Body of pancreas (tissue), 4 donors: ENCODE data around the gene ERI3. TPM values are rescaled to one million over a fixed set of nuclear protein-coding genes. Genes with fewer than 3 reads are reported as not detected.

ENCODE experiments used
- ATAC-seq: fragments of 150-250 bp; one replicate; pipeline ENCODE4 v1.9.1; 2016
- DNase-seq, 4 donors: peaks; one replicate each; pipeline ENCODE4 v3.0.0-alpha.2; 2019
- H3K27ac ChIP-seq, 4 donors: fragments of 200-600 bp; sonication (generic); 1 replicate in 3 of 4; 2 replicates in 1 of 4; pipeline versions ENCODE4 v1.5.1 to v1.6.1; 2016 to 2019; ENCODE audit warnings: mild to moderate bottlenecking in 1 of 4, mixed read lengths in 1 of 4, moderate library complexity in 1 of 4
- H3K27me3 ChIP-seq, 2 donors: fragments of 200-600 bp; sonication (generic); one replicate each; pipeline ENCODE4 v1.6.0; 2016; ENCODE audit warnings: mild to moderate bottlenecking in 1 of 2
- H3K36me3 ChIP-seq, 2 donors: fragments of 200-600 bp; sonication (generic); replicated peaks in 1 of 2; 2 replicates each; pipeline ENCODE4 v1.5.1; 2016; ENCODE audit warnings: low read depth in 2 of 2; ENCODE audit not compliant: insufficient read depth in 1 of 2
- H3K4me1 ChIP-seq: fragments of 200-600 bp; sonication (generic); one replicate; pipeline ENCODE4 v1.6.0; 2016
- H3K4me3 ChIP-seq, 2 donors: fragments of 200-600 bp; sonication (generic); 1 replicate in 1 of 2; 2 replicates in 1 of 2; pipeline ENCODE4 v1.5.1; 2016 to 2019
- H3K9me3 ChIP-seq, 3 donors: fragments of 200-600 bp; sonication (generic); 1 replicate in 2 of 3; 2 replicates in 1 of 3; pipeline ENCODE4 v1.5.1; 2016
- POLR2A ChIP-seq, 3 donors: fragments of 450-650 bp; IDR thresholded peaks; one replicate each; pipeline ENCODE4 v1.6.1; 2016; ENCODE audit warnings: antibody characterized with exemption in 3 of 3, mild to moderate bottlenecking in 2 of 3
- WGBS, 2 donors: methylation state at CpG; one replicate each; pipeline ENCODE4 v1.1.5; 2017; 5-methylcytosine and 5-hydroxymethylcytosine counted together
- intact Hi-C: fragments of 100-400 bp; cut with DNase I; formaldehyde crosslinking; loops from one replicate; pipeline ENCODE4 v1.15.1; 2023
- total RNA-seq, 2 donors: library from RNA; depleted of rRNA; stranded (reverse); fragments of >200 nt; gene quantifications; one replicate each; pipeline ENCODE4 v1.1.0, GENCODE V29; 2016
- TF ChIP-seq, protein P1 (sequence below), 7 experiments: fragments of 450-650 bp in 4 of 7; fragments of 200-600 bp in 3 of 7; sonication (generic) in 3 of 7; IDR thresholded peaks; one replicate each; pipeline ENCODE4 v1.5.1; 2016 to 2019; ENCODE audit warnings: antibody characterized with exemption in 7 of 7

Gene ERI3
- total RNA-seq, 2 donors from 2014 or later = 17.4 to 59.7 TPM

DNA sequence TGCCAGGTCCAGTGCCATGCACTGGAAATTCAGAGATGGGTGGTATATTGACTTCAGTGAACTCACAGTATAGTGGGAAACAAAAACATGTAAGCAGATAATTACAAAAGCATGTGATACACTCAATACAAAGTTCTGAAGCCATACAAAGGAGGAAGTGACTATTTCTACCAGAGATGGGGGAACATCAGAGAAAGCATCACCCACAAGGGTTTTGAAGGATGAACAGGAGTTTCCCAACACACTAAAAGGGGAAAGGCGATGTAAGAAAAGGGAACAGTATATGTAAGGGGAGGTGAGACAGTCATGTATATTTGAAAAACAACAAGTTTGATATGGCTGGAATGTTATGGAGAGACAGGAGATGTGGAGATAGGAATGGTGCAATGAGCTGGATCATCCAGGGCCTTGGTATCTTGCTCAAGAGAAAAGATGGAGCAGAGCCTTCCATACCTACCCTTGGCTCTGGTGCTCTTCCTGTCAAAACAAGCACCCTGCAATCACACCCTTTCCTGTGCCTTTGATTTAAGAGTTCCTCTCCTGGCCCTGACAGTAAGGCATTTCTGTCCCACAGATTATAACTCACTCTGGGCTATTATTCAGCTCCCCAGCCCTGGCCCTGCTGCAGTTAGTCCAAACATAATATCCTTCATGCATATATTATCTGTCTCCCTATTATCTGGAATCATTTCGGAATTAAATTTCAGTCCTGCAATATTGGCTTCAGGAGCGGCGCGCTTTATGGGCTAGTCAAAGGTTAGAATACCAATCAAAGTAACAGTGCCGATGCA lies 81.3 kb downstream of the ERI3 start:
- no peaks in the 10 kb centered on the region for H3K27me3 ChIP-seq
- ATAC-seq (no peak), DNase-seq (no peak)
- intact Hi-C loops = no loop called here
- H3K4me3 ChIP-seq = no peak overlapping the region
- H3K36me3 ChIP-seq = no peaks in the 10 kb centered on the region
- peaks cover 8% of the 10 kb centered on the region for H3K4me1 ChIP-seq
- 95 to 98% methylated on average over 6 of the region's 6 CpGs for WGBS, 2 donors
- H3K27ac ChIP-seq = no peak overlapping the region
- no peak for TF ChIP-seq POLR2A (IDR thresholded peaks at IDR 0.05)
- TF ChIP-seq, protein P1, sequence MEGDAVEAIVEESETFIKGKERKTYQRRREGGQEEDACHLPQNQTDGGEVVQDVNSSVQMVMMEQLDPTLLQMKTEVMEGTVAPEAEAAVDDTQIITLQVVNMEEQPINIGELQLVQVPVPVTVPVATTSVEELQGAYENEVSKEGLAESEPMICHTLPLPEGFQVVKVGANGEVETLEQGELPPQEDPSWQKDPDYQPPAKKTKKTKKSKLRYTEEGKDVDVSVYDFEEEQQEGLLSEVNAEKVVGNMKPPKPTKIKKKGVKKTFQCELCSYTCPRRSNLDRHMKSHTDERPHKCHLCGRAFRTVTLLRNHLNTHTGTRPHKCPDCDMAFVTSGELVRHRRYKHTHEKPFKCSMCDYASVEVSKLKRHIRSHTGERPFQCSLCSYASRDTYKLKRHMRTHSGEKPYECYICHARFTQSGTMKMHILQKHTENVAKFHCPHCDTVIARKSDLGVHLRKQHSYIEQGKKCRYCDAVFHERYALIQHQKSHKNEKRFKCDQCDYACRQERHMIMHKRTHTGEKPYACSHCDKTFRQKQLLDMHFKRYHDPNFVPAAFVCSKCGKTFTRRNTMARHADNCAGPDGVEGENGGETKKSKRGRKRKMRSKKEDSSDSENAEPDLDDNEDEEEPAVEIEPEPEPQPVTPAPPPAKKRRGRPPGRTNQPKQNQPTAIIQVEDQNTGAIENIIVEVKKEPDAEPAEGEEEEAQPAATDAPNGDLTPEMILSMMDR (IDR thresholded peaks at IDR 0.05) = no peak
- H3K9me3 ChIP-seq = no peaks in the 10 kb centered on the region

DNA sequence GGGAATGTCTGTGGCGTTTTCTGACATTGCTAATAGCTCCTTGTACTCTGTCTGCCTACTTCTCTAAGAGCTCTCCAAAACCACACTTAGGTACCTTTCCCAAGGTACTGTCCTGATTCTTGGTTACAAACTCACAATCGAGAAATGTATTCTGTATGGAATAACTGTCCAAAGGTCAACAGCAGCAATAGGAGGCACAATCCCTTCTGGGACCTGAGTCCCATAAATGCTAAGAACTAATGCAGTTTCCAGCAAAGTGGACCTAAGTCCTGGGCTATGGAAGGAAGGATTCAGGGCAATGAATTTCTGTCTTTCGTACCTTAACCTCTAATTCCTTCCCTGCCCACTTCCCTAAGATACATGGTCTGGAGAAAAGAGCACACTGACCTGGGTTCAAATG lies 82.1 kb downstream of the ERI3 start:
- DNase-seq (no peak), ATAC-seq (no peak)
- Histone ChIP-seq H3K4me3 (no peak overlapping the region), H3K36me3 (no peaks in the 10 kb centered on the region), H3K27ac (no peak overlapping the region), H3K4me1 (peaks cover 8% of the 10 kb centered on the region), H3K9me3 (no peaks in the 10 kb centered on the region), H3K27me3 (no peaks in the 10 kb centered on the region)
- TF ChIP-seq, protein P1 (IDR thresholded peaks at IDR 0.05) = no peak
- no peak for TF ChIP-seq POLR2A (IDR thresholded peaks at IDR 0.05)
- WGBS, 2 donors = 83 to 91% methylated on average over 3 of the region's 3 CpGs
- intact Hi-C loops = no loop called here

DNA sequence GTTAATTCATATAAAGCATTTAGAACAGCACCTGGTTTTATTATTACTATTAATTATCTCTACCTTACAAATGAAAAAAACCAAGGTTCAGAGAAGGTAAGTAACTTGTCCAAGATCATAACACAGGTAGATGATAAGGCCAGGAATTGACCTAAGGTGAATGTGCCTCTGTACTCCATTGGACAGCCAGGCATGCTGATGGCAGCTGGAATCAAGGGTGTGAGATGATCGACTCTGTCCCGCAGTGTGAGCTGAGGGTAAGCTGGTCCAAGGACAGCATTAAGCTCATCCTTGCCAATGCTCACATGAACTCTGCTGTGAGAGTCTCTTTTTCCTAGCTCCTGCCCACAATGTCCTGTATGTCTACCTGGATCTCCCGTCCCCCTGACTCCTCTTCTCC lies 83.4 kb downstream of the ERI3 start:
- no peak overlapping the region for H3K27ac ChIP-seq
- no peaks in the 10 kb centered on the region for H3K9me3 ChIP-seq
- no peaks in the 10 kb centered on the region for H3K36me3 ChIP-seq
- intact Hi-C loops = no loop called here
- TF ChIP-seq, protein P1 (IDR thresholded peaks at IDR 0.05) = no peak
- no peak for TF ChIP-seq POLR2A (IDR thresholded peaks at IDR 0.05)
- no peaks in the 10 kb centered on the region for H3K4me1 ChIP-seq
- ATAC-seq (no peak), DNase-seq (no peak)
- WGBS, 2 donors = 91 to 96% methylated on average over 3 of the region's 3 CpGs
- H3K27me3 ChIP-seq = no peaks in the 10 kb centered on the region
- no peak overlapping the region for H3K4me3 ChIP-seq

DNA sequence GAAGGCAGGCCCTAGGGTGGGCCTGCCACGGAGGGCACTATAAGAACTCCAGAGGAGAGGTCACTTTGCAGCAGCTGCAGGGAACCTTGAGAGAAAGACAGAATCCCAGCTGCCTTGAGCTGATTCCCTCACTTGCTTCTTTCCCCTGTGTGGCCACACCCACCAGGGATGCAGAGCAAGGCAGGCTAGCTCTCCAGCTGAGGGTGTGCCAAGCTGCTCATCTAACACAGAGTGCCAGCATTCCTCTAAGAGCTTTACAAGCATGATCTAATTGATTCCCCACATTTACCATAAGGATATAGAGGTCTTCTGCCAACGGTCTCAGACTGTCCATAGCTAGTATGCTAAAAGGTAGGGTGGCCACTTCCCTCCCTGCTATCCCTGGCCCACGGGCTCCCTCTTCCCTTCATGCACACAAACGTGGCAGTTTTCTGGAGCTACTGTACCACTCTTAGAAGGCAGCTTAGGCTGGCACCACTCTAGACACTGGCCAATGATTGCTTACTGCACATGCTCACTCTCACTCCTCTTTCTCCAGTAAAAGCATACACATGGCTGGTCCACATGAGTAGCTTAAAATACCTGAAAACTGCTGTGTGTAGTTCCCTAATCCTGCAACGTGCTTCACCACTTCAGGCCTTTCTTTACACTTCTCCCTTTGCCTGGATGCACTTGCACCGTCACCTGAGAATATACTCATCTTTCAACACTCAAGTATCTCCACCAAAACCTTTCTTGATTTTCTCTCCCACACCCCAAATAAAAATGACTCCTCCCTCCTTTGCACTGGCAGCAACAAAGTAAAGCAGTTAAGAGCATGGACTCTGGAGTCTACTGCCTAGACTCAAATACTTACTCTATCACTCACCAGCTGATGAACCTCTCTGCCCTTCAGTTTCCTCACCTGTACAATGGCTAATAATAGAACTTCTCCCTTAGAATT lies 84.1 kb downstream of the ERI3 start:
- no peak for ATAC-seq
- intact Hi-C loops = no loop called here

More for the DNA sequence above, 84.1 kb downstream of the ERI3 start:
- TF ChIP-seq, protein P1 (IDR thresholded peaks at IDR 0.05) = no peak
- no peaks in the 10 kb centered on the region for H3K36me3 ChIP-seq
- WGBS, 2 donors = 83 to 90% methylated on average over 6 of the region's 6 CpGs
- DNase-seq = no peak
- H3K27ac ChIP-seq = no peak overlapping the region
- H3K4me1 ChIP-seq = no peaks in the 10 kb centered on the region
- no peaks in the 10 kb centered on the region for H3K9me3 ChIP-seq
- H3K4me3 ChIP-seq = no peak overlapping the region
- H3K27me3 ChIP-seq = no peaks in the 10 kb centered on the region
